Measurements from ENCODE around the gene CERT1.
A peak's percentile ranks its signal among the peaks of the same experiment; 100 is the strongest.

Gene CERT1

GRCh38 chr5:75472973-75473372, 38.5 kb downstream of the CERT1 start:
- Mint-ChIP-seq H3K36me3 (peaks cover 63% of the 10 kb centered on the region), H3K4me1 (peaks cover 13% of the 10 kb centered on the region), H3K27me3 (no peaks in the 10 kb centered on the region), H3K27ac (no peak overlapping the region), H3K9me3 (peaks cover 14% of the 10 kb centered on the region), H3K4me3 (no peak overlapping the region)
- no peak for ATAC-seq

DNA sequence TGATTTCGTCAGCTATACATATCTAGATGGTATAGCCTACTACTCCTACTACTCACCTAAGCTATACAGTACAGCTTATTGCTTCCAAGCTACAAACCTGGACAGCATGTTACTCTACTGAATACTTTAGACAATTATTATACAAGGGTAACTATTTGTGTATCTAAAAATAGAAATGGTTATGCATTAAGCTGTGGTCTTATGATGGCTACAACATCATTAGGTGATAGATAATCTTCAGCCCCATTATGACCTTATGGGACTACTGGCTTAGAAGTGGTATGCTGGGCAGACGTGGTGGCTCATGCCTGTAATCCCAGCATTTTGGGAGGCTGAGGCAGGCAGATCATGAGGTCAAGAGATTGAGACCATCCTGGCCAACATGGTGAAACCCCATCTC, 40.2 kb downstream of the CERT1 start:
- Mint-ChIP-seq H3K27me3 (no peaks in the 10 kb centered on the region), H3K27ac (no peak overlapping the region), H3K4me3 (no peak overlapping the region), H3K9me3 (peaks cover 14% of the 10 kb centered on the region), H3K36me3 (peaks cover 67% of the 10 kb centered on the region), H3K4me1 (peaks cover 22% of the 10 kb centered on the region)
- ATAC-seq, result no peak

DNA sequence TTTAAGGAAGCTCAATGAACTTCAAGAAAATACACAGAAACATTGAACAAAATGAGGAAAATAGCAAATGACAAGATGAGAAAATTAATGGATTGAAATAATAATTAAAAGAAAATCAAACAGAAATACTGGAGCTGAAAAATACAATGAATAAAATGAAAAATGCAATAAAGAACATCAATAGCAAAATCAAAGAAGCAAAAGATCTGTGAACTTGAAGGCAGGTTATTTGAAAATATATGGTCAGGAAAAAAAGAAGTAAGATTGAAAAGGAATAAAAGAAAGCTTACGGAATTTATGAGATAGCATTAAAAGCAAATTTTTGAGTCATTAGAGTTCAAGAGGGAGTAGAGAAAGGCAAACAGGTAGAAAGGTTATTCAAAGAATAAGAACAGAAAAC, 42.4 kb downstream of the CERT1 start:
- Mint-ChIP-seq H3K4me3 (no peak overlapping the region), H3K36me3 (peaks cover 64% of the 10 kb centered on the region), H3K27me3 (no peaks in the 10 kb centered on the region), H3K9me3 (peaks cover 14% of the 10 kb centered on the region), H3K4me1 (peaks cover 38% of the 10 kb centered on the region), H3K27ac (no peak overlapping the region)
- ATAC-seq, result no peak

GRCh38 chr5:75468593-75468992, 42.8 kb downstream of the CERT1 start:
- H3K27me3 Mint-ChIP-seq, result no peaks in the 10 kb centered on the region
- peaks cover 41% of the 10 kb centered on the region for H3K4me1 Mint-ChIP-seq
- H3K36me3 Mint-ChIP-seq, result peaks cover 66% of the 10 kb centered on the region
- peaks cover 14% of the 10 kb centered on the region for H3K9me3 Mint-ChIP-seq
- no peak overlapping the region for H3K4me3 Mint-ChIP-seq
- H3K27ac Mint-ChIP-seq, result no peak overlapping the region
- ATAC-seq, result no peak

GRCh38 chr5:75466006-75466716, 45.3 kb downstream of the CERT1 start:
- peaks cover 54% of the 10 kb centered on the region for H3K4me1 Mint-ChIP-seq
- no peak overlapping the region for H3K27ac Mint-ChIP-seq
- H3K36me3 Mint-ChIP-seq, result peaks cover 56% of the 10 kb centered on the region
- no peaks in the 10 kb centered on the region for H3K27me3 Mint-ChIP-seq
- peaks cover 14% of the 10 kb centered on the region for H3K9me3 Mint-ChIP-seq
- ATAC-seq, result no peak
- H3K4me3 Mint-ChIP-seq, result no peak overlapping the region

DNA sequence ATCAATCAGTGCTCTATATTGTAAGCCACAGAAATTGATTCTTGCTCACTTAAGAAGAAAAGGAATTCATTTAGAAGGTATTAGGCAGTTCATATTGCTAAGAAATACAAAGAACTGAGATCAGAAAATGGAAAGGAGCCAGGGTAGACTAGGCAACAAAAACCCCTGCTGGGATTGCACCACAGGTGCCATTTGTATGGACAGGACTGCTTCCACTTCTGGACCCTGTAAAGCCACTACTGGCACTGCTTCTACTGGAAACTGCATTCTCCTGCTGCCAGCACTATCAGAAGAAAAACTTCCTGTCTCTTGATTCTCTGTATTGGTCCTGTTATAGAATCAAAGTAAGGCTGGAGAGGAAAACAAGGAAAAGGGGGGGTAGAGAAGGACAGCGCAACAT, 45.9 kb downstream of the CERT1 start:
- Mint-ChIP-seq H3K27me3 (no peaks in the 10 kb centered on the region), H3K36me3 (peaks cover 49% of the 10 kb centered on the region), H3K4me1 (peaks cover 61% of the 10 kb centered on the region), H3K27ac (no peak overlapping the region), H3K9me3 (peaks cover 10% of the 10 kb centered on the region), H3K4me3 (no peak overlapping the region)
- no peak for ATAC-seq

DNA sequence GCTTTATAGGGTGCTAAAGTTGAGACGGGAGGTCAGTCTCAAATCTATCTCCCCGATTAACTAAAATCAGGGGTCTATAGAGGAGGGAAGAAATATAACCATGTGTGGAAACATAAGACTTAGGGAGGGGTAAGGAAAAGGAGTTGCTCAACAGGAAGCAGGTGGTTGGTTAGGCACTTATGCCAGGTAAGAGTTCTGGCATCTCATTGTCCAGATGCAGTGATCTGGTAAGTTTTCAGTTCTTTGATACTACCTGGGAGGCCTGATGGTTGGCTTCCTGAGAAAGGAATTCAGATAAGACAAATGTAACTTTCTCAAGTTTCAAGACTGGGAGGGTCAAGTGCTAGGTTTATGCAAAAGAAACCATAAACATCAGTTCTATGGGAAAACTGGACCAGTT, 47.7 kb downstream of the CERT1 start:
- Mint-ChIP-seq H3K4me1 (peaks cover 64% of the 10 kb centered on the region), H3K27ac (no peak overlapping the region), H3K4me3 (no peak overlapping the region)

DNA sequence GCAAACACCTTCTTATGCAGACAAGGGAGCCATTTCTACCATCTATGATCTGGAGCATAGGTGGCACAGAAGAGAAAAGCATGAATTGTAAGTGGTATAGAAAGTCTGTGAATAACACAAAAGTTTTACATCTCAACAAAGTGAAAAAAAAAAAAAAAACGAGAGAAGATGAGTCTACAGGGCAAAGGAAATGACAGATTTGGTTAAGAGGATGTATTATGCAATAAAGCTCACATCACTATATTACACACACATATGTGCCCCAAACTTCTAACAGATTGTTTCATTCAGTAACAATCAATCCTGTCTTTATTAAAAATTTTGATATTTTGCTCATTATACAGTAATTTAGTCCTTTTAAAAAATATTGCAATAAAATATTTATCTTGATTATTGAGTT, 49.8 kb downstream of the CERT1 start:
- H3K4me3 Mint-ChIP-seq, result peak overlapping the region; percentile 32
- no peak overlapping the region for H3K27ac Mint-ChIP-seq
- H3K9me3 Mint-ChIP-seq, result no peaks in the 10 kb centered on the region
- peaks cover 39% of the 10 kb centered on the region for H3K36me3 Mint-ChIP-seq
- no peaks in the 10 kb centered on the region for H3K27me3 Mint-ChIP-seq
- peaks cover 60% of the 10 kb centered on the region for H3K4me1 Mint-ChIP-seq
- no peak for ATAC-seq

More for the DNA sequence above, 47.7 kb downstream of the CERT1 start:
- Mint-ChIP-seq H3K27me3 (no peaks in the 10 kb centered on the region), H3K9me3 (peaks cover 2% of the 10 kb centered on the region), H3K36me3 (peaks cover 37% of the 10 kb centered on the region)
- ATAC-seq, result no peak

DNA sequence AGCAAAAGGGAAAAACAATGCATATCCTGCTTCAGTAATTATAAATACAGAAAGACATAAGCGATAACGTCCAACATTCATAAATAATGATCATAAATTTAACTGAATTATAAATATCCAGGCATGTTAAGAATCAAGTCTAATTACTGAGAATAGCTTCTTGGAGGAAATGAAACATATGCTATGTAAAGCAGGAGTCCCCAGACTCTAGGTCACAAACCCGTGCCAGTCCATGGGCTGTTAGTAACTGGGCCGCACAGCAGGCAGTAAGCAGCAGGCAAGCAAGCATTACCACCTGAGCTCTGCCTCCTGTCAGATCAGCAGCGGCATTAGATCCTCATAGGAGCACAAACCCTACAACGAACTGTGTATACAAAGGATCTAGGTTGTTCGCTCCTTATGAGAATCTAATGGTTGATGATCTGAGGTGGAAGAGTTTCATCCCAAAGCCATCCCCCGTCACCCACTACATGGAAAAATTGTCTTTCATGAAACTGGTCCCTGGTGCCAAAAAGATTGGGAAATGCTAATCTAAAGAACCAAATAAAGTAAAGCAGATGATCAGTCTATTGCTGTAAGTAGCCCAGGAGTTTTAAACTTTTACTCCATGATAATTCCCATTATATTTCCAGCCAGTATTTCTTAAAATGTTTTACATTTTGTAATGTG, 50.4 kb downstream of the CERT1 start:
- ATAC-seq, result peak; percentile 89
- Mint-ChIP-seq H3K27me3 (no peaks in the 10 kb centered on the region), H3K4me1 (peaks cover 55% of the 10 kb centered on the region), H3K9me3 (no peaks in the 10 kb centered on the region), H3K36me3 (peaks cover 36% of the 10 kb centered on the region), H3K4me3 (no peak overlapping the region), H3K27ac (peak overlapping the region; percentile 25)

DNA sequence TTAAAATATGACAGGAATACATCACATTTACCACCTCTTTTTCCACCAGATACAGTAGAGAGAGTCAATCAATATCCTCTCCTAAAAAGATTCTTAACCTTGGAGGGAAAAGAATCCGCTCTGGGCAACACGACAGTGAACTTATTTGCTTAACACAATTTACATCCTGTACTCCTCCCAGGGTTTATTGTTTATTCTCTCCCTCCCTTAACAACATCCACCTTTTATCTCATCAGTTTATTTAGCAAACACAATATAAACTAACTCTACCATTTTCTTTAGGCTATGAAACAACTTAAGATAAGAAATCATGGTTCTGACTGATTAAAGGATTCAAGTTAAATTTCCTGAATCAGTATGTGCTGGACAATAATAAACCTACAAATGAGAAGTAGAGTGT, 50.9 kb downstream of the CERT1 start:
- H3K27ac Mint-ChIP-seq, result peak overlapping the region; percentile 25
- H3K27me3 Mint-ChIP-seq, result no peaks in the 10 kb centered on the region
- no peak overlapping the region for H3K4me3 Mint-ChIP-seq
- no peaks in the 10 kb centered on the region for H3K9me3 Mint-ChIP-seq
- H3K4me1 Mint-ChIP-seq, result peaks cover 50% of the 10 kb centered on the region
- ATAC-seq, result no peak
- peaks cover 41% of the 10 kb centered on the region for H3K36me3 Mint-ChIP-seq

DNA sequence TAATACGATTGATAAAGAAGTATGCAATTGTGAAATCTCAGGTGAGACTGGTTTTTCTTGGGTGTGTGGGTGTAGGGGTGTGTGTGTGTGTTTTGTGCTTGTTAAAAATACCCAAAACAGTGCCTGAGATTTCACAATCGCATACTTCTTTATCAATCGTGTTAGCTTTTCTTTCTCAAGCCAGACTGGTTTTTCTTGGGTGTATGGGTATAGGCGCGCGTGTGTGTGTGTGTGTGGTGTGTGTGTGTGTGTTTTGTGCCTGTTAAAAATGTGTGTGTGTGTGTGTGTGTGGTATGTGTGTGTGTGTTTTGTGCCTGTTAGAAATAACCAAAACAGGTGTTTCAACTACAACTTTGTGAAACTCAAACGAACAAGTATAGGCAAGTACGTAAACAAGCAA, 53.7 kb downstream of the CERT1 start:
- Mint-ChIP-seq H3K4me1 (peaks cover 24% of the 10 kb centered on the region), H3K36me3 (peaks cover 54% of the 10 kb centered on the region), H3K27me3 (no peaks in the 10 kb centered on the region), H3K9me3 (no peaks in the 10 kb centered on the region), H3K27ac (no peak overlapping the region), H3K4me3 (no peak overlapping the region)
- ATAC-seq, result no peak

DNA sequence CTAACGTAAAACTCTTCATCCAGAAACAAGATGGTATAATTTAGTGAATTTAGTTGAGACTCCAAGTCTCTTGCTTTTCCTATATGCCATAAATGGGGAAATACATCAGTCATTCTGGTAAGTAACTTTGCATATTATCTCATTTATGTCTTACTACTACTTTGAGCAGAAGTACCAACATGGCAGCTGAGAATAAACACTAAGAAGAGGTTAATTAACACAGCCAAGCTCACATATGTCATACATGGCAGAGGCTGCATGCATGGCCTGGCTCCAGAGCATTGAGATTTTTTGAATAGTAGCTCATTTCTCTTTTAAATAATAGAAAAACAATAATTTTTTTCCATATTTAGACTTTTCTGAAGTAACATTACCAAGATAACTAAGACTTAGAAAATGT, 54.3 kb downstream of the CERT1 start:
- Mint-ChIP-seq H3K4me3 (no peak overlapping the region), H3K9me3 (no peaks in the 10 kb centered on the region)

DNA sequence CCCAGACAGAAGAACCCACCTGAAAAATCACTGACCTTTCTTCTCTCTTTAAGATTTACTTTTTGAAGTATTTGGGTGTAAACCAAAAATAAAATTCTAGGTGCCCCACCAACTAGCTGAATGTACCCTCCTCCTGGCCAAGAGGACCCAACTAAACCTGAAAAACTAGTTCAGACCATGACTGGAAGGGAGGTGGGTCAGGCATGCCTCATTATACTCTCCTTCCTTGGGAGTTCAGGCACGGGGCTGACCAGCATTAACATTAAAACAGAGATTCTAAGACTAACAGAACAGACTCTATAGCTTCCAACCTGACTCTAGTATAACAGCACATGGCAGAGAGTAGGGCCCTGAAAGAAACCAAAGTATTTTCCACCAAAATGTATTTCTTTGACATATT, 61.4 kb downstream of the CERT1 start:
- Mint-ChIP-seq H3K9me3 (peaks cover 6% of the 10 kb centered on the region), H3K4me3 (no peak overlapping the region), H3K36me3 (peaks cover 64% of the 10 kb centered on the region), H3K27ac (no peak overlapping the region), H3K4me1 (no peaks in the 10 kb centered on the region), H3K27me3 (no peaks in the 10 kb centered on the region)
- ATAC-seq, result no peak

More for the DNA sequence above, 54.3 kb downstream of the CERT1 start:
- ATAC-seq, result no peak
- Mint-ChIP-seq H3K36me3 (peaks cover 49% of the 10 kb centered on the region), H3K27ac (no peak overlapping the region), H3K4me1 (peaks cover 19% of the 10 kb centered on the region), H3K27me3 (no peaks in the 10 kb centered on the region)

- Mint-ChIP-seq H3K4me1 (peaks cover 1% of the 10 kb centered on the region), H3K27me3 (no peaks in the 10 kb centered on the region), H3K36me3 (peaks cover 74% of the 10 kb centered on the region), H3K27ac (no peak overlapping the region), H3K9me3 (peaks cover 14% of the 10 kb centered on the region), H3K4me3 (no peak overlapping the region)
- no peak for ATAC-seq
Measured at GRCh38 chr5:75446068-75446467, 65.4 kb downstream of the CERT1 start.

GRCh38 chr5:75441560-75441959, 69.9 kb downstream of the CERT1 start:
- H3K4me3 Mint-ChIP-seq, result no peak overlapping the region
- peaks cover 14% of the 10 kb centered on the region for H3K9me3 Mint-ChIP-seq
- H3K36me3 Mint-ChIP-seq, result peaks cover 48% of the 10 kb centered on the region
- H3K4me1 Mint-ChIP-seq, result peaks cover 20% of the 10 kb centered on the region
- no peak for ATAC-seq
- H3K27me3 Mint-ChIP-seq, result no peaks in the 10 kb centered on the region
- H3K27ac Mint-ChIP-seq, result no peak overlapping the region

- peaks cover 8% of the 10 kb centered on the region for H3K9me3 Mint-ChIP-seq
- peaks cover 39% of the 10 kb centered on the region for H3K36me3 Mint-ChIP-seq
- no peak for ATAC-seq
- H3K27me3 Mint-ChIP-seq, result no peaks in the 10 kb centered on the region
- H3K27ac Mint-ChIP-seq, result no peak overlapping the region
- H3K4me1 Mint-ChIP-seq, result peaks cover 27% of the 10 kb centered on the region
- H3K4me3 Mint-ChIP-seq, result no peak overlapping the region
Measured at GRCh38 chr5:75439276-75439675, 72.2 kb downstream of the CERT1 start.
